Suppressor macrophage treated with lipopolysaccharide for 1 hour (primary cell): Measurements from ENCODE around the gene OR51A7.
"Not testable (repeated sequence)": the region's sequence is repeated elsewhere in the genome, so short reads cannot be mapped to it uniquely, and the experiment has no call there.

Source experiments
- DNase-seq, 3 donors: peaks; one replicate each; pipeline ENCODE4 v3.0.0-alpha.2; 2020 to 2022

The OR51A7 gene

DNA sequence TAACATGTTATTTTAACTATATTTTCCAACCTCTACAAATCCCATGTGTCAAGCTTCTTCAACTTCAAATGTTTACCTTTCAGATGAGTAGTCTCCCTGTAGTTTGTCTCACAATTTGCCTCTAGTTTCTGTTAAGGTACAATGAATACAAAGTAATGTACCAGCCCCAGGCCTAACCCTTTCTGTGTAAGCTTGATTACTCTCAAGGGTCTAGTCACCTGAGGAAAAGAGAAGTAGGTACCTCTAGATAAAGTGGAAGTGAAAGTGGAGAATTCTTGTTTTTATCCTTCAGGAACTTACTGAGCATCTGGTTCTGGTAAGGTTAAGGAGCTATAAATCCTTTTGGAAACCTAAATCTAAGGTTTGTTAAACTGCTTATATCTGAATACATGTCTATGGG is at the start of gene OR51A7:
Gene OR51A7 (plus strand): TSS at position 300 of the 400 bp plus-strand sequence. CDS start 3,587 bp downstream, outside the sequence.
- no peak for DNase-seq

DNA sequence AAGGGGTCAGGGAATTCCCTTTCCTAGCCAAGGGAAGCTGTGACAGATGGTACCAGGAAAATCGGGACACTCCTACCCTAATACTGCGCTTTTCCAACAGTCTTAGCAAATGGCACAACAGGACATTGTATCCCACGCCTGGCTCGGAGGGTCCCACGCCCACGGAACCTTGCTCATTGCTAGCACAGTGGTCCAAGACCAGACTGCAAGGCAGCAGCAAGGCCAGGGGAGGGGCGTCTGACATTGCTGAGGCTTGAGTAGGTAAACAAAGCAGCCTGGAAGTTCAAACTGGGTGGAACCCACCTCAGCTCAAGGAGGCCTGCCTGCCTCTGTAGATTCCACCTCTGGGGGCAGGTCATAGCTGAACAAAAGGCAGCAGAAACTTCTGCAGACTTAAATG is 49.3 kb upstream of the OR51A7 start:
- not testable (repeated sequence) for DNase-seq

DNA sequence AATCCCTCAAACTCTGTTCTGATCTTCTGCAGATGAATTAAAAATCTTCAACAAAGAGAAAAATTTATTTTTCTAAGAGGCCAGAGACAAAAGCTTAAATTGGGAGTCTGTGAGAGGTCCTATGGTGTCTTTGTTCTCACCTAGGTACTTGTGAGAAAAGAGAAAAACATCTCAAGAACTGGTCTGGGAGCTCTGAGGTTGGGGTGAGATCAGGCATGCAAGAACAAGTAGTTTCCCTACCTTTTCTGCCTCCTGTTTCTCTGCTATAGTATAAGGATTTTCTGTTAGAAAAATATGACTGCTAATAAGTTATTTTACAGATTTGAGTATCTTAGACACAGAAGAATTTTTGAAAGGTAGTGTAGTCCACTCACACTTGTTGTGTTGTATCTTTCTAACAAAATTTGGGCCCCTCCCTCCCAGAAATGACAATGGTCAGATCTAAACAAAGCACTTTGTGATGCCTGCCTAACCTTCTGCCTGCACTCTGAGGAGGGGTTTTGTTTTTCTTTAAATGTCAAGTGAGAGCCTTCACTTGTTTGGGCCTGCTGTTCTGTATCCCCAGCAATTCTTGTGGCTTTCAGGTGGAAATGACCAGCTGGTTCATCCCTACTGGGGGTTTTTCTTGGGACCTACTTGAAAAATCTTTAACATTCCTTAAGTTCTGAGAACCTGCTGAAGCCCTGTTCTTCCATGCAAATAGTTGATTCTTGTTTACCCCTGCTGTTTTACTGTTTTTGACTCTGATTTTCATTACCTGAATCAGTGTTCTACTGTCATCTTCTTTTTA is 40.9 kb upstream of the OR51A7 start:
- DNase-seq, result no peak

- no peak for DNase-seq
Measured at GRCh38 chr11:4863876-4864275, 39.7 kb upstream of the OR51A7 start.

DNA sequence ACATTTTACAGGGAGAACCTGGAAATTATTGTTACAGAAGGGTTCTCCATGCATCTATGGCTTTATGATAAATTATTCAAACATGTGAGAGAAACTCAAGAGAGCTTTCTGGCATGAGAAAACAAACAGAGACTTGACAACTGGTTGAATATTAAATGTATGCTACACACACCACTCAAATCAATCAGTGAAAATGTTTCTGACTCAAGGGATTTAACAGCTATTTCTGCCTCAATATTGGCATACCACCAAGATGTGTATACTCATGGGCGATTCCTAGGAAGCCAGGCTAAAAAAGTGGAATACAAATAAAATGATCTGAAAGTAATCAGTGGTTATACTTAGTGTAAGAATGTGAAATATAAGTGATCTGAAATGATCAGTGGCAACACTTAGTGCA is 37.7 kb upstream of the OR51A7 start:
- DNase-seq, result no peak

- DNase-seq, result no peak
Measured at GRCh38 chr11:4881188-4881587, 22.4 kb upstream of the OR51A7 start.

- no peak for DNase-seq
Measured at GRCh38 chr11:4881860-4882500, 21.6 kb upstream of the OR51A7 start, which contains the start of gene OR51T1. Gene OR51T1 (plus strand): TSS chr11:4881900. CDS start chr11:4881900, 0 bp downstream.

DNA sequence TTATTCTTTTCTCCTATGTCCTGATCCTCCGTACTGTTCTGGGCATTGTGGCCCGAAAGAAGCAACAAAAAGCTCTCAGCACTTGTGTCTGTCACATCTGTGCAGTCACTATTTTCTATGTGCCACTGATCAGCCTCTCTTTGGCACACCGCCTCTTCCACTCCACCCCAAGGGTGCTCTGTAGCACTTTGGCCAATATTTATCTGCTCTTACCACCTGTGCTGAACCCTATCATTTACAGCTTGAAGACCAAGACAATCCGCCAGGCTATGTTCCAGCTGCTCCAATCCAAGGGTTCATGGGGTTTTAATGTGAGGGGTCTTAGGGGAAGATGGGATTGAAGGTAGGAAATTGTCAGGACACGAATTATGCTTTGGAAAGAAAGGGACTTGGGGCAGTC is 21.0 kb upstream of the OR51A7 start:
- no peak for DNase-seq

- no peak for DNase-seq
Measured at GRCh38 chr11:4884361-4884760, 19.2 kb upstream of the OR51A7 start.

DNA sequence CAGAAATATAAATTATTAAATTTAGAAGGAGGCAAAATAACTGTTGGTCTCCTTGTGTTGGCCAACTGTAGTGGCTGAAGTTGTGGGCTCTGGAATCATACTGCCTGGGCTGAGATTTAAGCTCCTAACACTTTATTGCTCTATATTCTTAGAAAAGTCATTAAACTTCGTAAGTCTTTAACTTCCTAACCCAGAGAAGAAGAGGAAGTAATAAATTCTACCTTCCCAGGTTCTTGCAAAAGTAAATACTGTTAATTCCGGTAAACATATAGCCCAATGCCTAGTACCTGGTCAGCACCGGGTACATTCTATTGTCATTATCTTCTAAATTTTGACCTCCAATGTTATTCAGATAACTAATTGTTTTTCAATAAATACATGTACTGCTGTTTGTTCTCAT is 17.4 kb upstream of the OR51A7 start:
- DNase-seq, result no peak

DNA sequence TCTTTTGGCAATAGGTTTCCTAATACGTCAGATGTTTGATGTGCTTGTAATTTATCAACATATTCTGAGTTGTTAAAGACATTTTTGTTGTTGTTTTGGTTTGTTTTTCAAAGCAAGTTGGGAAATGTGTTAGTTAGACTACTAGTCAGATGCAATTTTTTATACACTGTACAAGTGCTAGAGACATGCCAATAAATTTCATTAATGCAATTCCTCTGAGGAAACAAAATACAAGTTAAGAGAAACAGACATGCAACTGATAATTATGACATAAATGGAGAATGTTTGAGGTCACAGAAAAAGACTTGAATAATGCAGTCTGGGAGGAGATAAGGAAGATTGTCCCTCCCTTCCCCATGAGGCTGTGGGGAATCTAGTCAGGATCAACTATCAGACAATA is 16.0 kb upstream of the OR51A7 start:
- DNase-seq, result no peak

DNA sequence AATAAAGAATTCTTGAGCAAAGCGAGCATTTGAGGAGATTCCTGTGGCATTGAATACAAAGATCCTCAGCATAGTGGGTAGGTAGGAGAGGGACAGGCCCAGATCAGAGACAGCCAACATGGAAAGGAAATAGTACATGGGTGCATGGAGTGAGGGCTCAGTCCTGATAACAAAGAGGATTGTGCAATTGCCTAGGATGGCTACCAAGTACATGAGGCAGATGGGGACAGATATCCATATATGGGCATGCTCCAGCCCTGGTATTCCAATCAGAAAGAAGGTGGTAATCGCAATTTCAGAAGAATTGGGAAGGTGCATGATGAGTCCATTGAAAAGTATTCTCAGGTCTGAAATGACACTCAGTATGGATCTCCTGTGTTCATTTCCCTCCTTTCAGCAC is 13.3 kb upstream of the OR51A7 start:
- no peak for DNase-seq

GRCh38 chr11:4891996-4892640 is 11.5 kb upstream of the OR51A7 start:
- no peak for DNase-seq

- DNase-seq, result no peak
Measured at GRCh38 chr11:4916581-4916980, 13.0 kb downstream of the OR51A7 start.

DNA sequence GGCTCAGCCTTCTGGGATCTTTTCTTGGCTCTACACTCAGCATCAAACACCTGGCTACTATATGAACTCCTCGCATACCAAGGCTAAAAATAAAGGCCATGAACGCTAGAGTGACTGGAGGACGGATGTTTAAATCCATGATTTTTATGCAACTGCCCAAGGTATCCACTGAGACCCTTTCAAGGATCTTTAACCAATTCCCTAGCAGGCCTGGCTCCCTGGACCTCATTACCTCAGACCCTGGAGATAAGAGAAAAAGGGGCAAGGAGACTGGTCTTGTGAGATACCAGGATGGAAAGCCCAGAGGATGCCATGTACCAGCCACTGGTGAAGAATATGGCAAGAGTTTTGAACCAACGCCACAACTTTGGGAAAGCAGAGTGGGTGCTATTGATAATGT is 15.7 kb downstream of the OR51A7 start, which contains the start of gene OR51G2:
Gene OR51G2 (minus strand): TSS at position 101 of the 400 bp plus-strand sequence. CDS start 3,687 bp downstream, outside the sequence.
- no peak for DNase-seq

DNA sequence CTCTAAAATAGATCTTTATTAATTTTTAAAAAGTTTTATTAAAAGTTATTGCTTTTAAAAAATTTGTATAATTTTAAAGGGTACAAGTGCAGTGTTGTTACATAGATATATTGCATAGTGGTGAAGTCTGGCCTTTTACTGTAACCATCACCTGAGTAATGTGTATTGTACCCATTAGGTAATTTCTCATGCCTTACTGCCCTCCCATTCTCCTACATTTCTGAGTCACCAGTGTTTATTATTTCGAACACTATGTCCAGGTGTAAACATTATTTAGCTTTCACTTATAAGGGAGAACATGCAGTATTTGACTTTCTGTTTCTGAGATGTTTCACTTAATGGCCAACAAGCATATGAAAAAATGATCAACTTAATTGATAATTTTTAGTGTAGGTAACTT is 18.2 kb downstream of the OR51A7 start:
- no peak for DNase-seq

DNA sequence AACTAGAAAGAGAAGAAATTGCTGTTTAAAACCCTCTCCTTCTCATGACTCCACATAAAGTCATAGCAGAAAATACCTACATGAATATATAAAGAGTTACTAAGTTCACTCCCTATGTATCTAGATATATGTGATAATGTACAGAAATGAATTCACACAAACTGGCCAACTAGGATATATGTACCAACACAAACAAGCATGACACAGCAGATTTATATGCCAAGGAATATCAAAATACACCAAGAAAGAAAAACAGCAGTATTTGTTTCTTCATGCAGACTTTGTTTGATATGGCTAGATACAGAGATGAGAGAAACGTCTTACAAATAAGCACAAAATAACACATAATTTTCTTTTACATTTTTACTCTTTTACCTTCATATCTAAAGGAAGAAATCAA is 18.7 kb downstream of the OR51A7 start:
- no peak for DNase-seq

- DNase-seq, result no peak
Measured at GRCh38 chr11:4924239-4924638, 20.7 kb downstream of the OR51A7 start, which contains the start of gene OR51G1. Gene OR51G1 (minus strand): TSS chr11:4924339. CDS start chr11:4924339, 0 bp downstream.

- no peak for DNase-seq
Measured at GRCh38 chr11:4926608-4927007, 23.0 kb downstream of the OR51A7 start.

- DNase-seq, result no peak
Measured at GRCh38 chr11:4932751-4933150, 29.2 kb downstream of the OR51A7 start.

DNA sequence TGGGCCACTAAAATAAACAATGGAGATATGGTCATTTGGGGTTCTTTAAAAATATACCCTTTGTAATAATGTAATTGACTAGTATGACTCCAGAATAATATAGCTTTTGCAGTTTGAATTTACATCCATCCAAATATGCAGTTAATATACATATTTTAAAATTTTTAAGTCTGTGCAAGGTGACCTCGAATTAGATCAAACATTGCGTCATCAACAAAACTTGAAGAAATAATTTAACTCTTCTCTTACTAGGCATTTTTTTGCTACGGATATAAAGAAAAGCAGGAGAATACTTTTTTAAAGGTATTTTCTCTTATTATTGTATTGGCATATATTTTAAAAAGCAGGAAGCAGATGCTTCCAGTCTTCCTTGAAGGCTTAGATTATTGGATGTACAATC is 33.2 kb downstream of the OR51A7 start:
- no peak for DNase-seq

- no peak for DNase-seq
Measured at GRCh38 chr11:4947505-4947904, 43.9 kb downstream of the OR51A7 start, which contains the start of gene OR51A4. Gene OR51A4 (minus strand): TSS chr11:4947605. CDS start chr11:4947100, 505 bp downstream.

GRCh38 chr11:4955613-4956012 is 52.0 kb downstream of the OR51A7 start, which contains the start of gene OR51A2:
Gene OR51A2 (minus strand): TSS chr11:4955713. CDS start chr11:4955713, 0 bp downstream.
- DNase-seq, result not testable (repeated sequence)
